NCI-H345 (cell line): ENCODE data around the gene ZBTB7C.
"Not testable (repeated sequence)": the region's sequence is repeated elsewhere in the genome, so short reads cannot be mapped to it uniquely, and the experiment has no call there.

Experiments used
- DNase-seq: peaks from one replicate; lab custom pipeline; 2025; lab: John Stamatoyannopoulos, UW

The ZBTB7C gene

GRCh38 chr18:48296581-48296980 lies 112.6 kb downstream of the ZBTB7C start:
- peak; percentile 26 for DNase-seq

GRCh38 chr18:48295586-48296311 lies 113.4 kb downstream of the ZBTB7C start:
- DNase-seq: peak; percentile 66

GRCh38 chr18:48294899-48295585 lies 114.1 kb downstream of the ZBTB7C start:
- no peak for DNase-seq

GRCh38 chr18:48293954-48294898 lies 115.0 kb downstream of the ZBTB7C start:
- DNase-seq: peak; percentile 97

- no peak for DNase-seq
These were observed 116.3 kb downstream of the ZBTB7C start for GRCh38 chr18:48292782-48293424.

- no peak for DNase-seq
These were observed 117.0 kb downstream of the ZBTB7C start for GRCh38 chr18:48292229-48292628.

GRCh38 chr18:48290162-48290926 lies 118.8 kb downstream of the ZBTB7C start:
- peak; percentile 94 for DNase-seq

GRCh38 chr18:48284743-48285142 lies 124.4 kb downstream of the ZBTB7C start:
- no peak for DNase-seq

- DNase-seq: not testable (repeated sequence)
These were observed 125.2 kb downstream of the ZBTB7C start for GRCh38 chr18:48284011-48284410.

GRCh38 chr18:48281460-48281859 lies 127.7 kb downstream of the ZBTB7C start:
- DNase-seq: not testable (repeated sequence)

- no peak for DNase-seq
These were observed 129.9 kb downstream of the ZBTB7C start for GRCh38 chr18:48279312-48279711.

GRCh38 chr18:48278081-48278480 lies 131.1 kb downstream of the ZBTB7C start:
- DNase-seq: no peak

- peak; percentile 26 for DNase-seq
These were observed 134.9 kb downstream of the ZBTB7C start for GRCh38 chr18:48274301-48274700.

- DNase-seq: no peak
These were observed 138.3 kb downstream of the ZBTB7C start for GRCh38 chr18:48270929-48271328.

GRCh38 chr18:48265328-48265727 lies 143.9 kb downstream of the ZBTB7C start:
- no peak for DNase-seq

GRCh38 chr18:48263914-48264902 lies 145.0 kb downstream of the ZBTB7C start:
- DNase-seq: no peak

GRCh38 chr18:48263192-48263853 lies 145.9 kb downstream of the ZBTB7C start:
- no peak for DNase-seq

- no peak for DNase-seq
These were observed 148.9 kb downstream of the ZBTB7C start for GRCh38 chr18:48260237-48260636.

GRCh38 chr18:48256848-48257247 lies 152.3 kb downstream of the ZBTB7C start:
- DNase-seq: no peak
